ENCODE measurements around the gene RPN1. TPM values are rescaled to one million over a fixed set of nuclear protein-coding genes. Genes with fewer than 3 reads are reported as not detected.
"Not testable (repeated sequence)": the region's sequence is repeated elsewhere in the genome, so short reads cannot be mapped to it uniquely, and the experiment has no call there.

Gene RPN1
- polyA plus RNA-seq (2013, experiment 1 of 2; ENCODE audit: insufficient read length), result 201 TPM
- polyA plus RNA-seq (2013, experiment 2 of 2; ENCODE audit: insufficient read length), result 197 TPM

DNA sequence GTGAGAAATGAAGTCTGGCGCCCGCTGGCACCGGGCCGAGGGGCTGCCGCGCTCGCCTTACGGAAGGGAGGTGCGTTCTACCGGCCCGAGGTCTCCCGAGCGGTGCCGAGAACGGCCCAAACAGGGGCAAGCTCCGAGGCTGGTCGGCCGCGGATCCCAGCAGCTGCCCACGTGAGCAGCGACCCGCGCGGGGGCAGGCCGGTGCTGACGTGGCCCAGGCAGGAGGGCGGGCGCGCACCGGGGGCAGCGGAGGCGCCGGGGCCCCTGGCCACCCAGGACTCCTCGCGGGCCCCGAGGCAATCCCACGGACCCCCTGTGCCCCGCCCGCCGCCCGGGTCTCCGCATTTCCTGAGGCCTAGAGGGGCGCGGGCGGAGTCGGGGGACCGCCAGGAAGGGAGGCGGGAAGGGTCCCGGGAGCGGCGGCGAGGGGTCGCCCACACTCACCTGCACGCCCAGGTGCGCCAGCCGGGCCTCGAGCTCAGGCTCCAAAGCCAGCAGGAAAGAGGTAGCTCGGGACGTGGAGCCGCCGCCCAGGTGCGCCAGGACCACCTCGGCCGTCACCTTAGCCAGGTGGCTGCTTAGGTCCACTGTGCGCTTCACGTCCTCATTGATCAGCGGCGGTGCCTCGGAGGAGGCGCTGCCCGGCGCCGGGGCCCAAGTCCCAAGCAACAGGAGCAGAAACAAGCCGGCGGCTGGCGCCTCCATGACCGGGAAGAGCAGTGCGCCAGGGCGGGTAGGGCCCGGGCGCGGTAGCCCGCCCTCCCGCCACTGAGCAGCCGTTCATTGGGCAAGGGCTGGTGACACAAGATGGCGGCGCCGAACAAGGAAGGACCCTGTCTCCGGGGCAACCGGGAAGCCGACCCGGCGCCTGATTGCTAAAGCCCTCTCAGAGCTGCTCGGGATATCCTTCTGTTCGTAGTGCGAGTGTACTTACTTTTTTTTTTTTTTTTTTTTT lies at the start of gene RPN1:
Gene RPN1 (minus strand): TSS at position 723 of the 955 bp plus-strand sequence. CDS start 18 bp downstream, at position 705.
- peak; percentile 95 for DNase-seq

DNA sequence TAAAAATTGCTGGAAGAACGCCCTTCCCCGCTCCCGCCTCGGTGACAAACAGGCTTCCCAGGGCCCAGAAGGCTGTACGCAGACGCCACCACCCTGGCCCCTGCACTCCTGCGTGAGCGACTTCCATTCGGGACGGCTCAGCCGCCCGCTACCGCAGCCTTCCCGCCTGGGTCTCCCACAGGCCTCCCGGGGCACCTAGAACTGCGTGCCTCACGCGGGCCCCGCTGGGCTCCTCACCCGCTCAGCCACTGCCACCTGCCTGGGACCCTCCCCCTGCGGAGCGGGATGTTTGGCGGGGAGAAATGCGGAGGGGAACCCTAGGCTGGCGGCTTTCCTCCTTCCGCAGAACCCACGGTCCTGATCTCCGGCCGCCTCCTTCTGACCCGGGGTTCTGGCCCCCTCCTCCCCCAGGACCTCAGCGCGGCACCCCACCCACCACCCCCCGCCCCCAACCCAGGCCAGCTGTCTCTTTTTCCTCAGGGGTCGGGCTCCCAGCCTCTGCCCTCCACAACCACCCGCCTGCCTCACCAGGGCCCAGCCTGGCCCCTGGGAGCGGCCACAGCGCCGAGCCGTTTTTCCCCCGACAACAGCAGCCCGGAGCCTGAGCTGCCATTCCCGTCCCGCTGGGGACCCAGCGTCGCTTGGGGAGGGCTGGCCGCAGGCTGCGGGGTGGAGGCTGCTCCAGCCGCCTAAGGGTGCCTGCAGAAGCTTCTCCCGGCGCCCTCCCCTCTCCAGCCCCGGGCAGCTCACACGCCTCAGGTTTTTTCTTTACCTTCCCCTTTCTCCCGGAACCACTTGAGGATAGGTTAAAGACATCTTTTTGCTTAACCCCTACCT lies 47.8 kb upstream of the RPN1 start:
- peak; percentile 14 for DNase-seq

DNA sequence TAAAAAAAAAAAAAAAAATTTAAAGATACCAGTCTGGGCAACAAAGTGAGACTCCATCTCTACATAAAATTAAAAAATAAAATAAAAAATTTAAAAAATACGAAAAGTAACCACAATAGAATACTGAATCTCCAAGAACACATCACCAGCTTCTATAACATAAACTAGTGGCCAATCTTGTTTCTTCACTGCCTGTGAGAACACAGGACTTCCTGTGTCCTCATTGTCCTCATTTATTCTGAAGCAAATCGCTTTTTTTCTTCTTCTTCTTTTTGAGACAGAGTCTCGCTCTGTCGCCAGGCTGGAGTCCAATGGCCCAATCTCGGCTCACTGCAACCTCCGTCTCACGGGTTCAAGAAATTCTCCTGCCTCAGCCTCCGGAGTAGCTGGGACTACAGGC lies 46.7 kb upstream of the RPN1 start:
- no peak for DNase-seq

DNA sequence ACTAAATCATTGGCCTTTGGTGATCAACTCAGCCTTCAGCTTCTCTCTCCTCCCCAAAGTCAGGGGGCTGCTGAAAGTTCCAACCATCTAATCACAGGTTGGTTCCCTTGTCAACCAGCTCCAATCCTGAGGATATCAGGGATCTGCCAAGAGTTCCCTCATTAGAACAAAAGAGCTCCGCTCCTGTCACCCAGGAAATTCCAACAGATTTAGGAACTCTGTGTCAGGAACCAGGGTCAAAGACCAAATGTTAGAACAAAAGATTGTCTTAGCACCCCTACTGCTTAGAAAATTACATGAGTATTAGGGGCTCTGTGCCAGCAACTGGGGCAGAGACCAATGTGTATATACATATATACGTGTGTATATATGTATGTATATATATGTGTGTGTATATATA lies 43.1 kb upstream of the RPN1 start:
- no peak for DNase-seq

DNA sequence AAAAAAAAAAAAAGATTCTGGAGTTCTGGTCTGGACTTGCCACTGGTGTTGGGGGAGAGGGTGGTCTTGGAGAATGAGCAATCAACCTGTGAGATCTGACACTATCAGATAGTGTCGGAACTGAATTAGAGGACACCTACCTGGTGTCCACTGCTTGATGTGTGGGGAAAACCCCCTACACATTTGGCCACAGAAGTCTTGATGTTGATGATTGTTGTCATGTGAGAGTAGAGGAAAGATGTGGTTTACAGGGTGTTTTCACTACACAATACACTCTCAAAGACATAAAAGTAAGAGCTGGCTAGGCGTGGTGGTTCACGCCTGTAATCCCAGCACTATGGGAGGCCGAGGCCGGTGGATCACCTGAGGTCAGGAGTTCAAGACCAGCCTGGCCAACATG lies 38.4 kb upstream of the RPN1 start:
- no peak for DNase-seq

DNA sequence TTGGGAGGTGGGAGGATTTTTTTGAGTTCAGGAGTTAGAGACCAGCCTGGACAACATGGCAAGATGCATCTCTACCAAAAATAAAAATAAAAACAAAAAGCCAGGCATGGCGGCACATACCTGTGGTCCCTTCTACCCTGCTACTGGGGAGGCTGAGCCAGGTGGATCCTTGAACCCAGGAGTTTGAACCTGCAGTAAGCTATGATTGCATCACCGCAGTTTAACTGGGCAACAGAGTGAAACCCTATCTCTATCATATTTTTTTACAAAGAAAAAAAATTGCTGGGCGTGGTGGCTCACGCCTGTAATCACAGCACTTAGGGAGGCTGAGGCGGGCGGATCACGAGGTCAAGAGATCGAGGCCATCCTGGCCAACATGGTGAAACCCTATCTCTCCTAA lies 35.8 kb upstream of the RPN1 start:
- DNase-seq, result no peak

DNA sequence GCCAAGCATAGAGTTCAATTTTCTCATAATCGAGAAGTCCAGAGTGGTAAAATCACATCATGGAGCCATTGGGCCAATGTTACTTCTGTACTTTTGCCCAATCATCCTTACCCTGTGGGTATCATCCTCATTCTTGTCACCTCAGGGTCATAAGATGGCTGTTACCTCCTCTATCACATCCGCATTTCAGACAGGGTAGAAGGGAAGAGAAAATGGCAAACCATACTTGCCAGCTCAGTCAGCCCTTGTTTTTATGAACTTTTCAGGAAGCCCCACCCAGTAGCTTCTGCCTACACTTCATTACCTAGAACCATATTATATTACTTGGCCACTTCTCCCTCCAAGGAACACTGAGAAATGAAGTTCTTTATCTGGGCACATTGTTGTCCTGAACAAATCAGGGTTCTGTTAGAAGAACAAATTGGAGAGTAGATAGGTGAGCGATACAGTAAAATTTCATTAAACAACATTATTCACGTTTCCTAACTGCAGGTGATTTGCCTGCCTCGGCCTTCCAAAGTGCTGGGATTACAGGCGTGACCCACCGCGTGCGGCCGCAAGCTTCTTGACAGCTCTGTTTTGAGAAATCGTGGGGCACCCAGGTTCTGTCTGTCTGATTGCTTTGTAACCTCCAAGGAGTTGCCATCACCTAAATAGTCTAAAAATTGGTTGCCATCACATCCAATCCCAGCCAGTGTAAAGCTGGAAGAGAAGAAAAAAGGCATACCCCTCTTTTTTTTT lies 34.5 kb upstream of the RPN1 start:
- no peak for DNase-seq

DNA sequence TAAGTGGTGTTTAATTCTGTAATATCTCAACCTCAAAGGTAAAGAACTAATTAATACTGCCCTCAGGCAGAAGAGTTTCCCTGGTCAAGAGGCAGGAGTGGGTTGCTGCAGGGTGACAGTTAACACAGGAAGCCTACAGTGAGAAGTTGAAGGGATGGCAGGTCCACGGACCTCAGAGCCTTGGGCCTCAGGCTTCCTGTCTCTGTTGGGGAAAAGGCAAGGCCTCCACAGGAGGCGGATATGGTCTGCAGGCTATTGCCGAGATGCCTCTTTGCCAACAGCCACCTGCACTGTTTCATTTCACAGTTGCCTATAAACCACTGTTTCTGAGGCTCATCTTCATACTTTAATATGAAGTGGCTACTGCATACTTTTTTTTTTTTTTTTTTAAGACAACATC lies 33.3 kb upstream of the RPN1 start:
- DNase-seq, result no peak

DNA sequence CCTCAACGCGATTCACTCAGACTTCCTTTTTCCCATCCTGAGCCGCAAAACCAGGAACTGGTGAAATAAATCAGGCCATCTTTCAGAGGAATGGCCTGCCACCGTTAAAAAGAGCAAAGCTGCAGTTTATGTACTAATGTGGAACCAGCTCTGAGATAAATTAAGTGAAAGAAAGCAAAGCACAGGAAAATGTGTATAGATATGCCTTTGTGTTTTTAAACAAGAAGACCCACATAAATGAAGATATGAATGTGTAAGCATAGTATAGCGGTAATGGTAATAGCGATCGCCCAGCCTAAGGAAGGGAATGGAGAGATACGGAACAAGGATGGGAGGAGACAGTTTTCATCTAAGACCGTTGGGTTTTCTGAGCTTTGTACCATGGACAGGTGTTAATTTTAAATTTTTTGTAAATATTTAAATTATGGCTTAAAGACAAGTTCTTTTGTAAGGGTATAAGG lies 30.8 kb upstream of the RPN1 start:
- DNase-seq, result no peak

DNA sequence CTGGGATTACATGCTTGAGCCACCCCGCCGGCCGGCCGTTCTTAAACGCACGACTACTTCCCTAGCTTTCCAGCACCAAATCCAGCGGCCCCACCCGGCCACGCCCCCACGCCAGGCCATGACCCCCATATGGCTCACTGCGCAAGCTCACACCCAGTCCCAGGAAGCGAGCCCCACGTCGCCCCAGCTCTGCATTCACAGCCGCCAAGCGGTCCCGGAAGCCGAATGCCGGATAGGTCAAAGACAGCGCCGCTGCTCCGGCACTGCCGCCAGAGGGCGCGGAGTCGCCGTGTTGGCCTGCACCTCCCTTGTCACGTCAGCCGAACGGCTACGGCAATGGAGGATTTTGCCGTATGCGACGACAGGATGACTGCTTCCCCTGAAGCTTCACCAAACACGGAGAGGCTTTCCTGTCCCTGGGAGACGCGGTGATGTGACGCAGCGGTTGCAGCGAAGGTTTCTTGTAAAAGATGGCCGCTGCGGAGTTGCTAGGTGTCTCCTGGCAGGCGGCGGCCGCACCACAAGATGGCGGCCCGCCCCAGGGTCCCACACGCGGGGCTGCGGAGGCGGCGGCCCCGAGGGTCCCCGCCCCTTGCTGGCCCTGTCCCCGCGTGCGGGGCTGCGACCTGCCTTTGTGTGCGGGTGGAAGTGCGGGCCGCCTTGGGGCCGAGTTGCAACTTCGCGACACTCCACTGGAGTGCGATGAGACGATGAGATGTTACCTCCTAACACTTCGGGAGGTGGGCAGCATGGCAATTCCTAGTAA lies 30.2 kb upstream of the RPN1 start:
- DNase-seq, result peak; percentile 98

DNA sequence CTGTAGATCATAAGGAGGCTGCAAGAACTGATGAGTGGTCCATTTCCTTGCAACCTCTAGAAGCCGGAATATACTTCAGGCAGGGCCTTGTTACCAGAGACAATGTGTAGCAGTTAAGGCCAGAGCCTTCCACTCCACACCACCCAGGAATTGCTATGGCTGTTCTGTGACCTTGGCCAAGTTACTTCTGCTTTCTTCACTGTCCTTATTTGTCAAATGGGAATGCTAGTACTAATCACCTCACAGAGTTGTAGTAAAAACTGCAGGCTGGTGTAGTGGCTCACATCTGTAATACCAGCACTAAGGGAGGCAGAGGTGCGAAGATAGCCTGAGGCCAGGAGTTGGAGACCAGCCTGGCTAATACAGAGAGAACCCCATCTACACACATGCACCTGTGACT lies 28.7 kb upstream of the RPN1 start:
- no peak for DNase-seq

DNA sequence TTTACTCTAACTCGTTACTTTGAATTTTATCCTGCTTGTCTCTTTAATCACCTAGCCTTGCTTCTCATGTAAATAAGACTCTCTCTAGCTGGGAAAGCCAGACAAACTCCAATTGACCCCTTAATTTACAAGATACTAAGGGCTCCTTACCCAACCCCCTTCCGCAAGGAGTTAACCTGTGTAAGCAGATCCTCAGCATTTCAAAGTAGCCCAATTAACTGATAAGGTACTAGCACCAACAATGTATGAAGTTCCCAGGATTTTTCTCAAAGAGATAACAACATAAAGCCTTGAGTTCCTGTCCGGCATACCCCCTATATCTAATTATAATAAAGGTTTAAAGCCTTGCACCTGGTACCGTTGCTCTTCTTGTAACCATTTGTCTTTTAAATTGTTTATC lies 25.2 kb upstream of the RPN1 start:
- DNase-seq, result not testable (repeated sequence)

DNA sequence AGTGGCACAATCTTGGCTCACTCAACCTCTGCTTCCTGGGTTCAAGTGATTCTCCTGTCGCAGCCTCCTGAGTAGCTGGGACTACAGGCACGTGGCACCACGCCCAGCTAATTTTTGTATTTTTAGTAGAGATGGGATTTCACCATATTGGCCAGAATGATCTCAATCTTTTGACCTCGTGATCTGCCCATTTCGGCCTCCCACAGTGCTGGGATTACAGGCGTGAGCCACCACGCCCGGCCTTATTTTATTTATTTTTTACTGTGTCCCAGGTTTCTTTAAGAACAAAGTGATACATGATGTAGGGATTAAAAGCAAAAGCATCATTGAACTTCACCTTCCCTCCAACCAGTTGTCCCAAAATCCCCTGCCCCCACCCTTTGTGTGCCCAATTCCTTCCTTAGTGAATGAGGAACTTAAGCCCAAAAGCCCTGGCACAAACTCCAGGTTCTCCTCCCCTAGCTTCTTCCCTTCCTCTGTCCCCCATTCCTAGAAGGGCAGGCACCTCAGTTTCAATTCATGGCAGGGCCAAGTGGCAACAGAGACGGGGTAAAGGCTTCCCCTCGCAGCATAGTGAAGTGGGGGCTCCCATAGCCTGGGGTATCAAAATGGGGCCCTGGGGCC lies 23.7 kb upstream of the RPN1 start:
- no peak for DNase-seq

DNA sequence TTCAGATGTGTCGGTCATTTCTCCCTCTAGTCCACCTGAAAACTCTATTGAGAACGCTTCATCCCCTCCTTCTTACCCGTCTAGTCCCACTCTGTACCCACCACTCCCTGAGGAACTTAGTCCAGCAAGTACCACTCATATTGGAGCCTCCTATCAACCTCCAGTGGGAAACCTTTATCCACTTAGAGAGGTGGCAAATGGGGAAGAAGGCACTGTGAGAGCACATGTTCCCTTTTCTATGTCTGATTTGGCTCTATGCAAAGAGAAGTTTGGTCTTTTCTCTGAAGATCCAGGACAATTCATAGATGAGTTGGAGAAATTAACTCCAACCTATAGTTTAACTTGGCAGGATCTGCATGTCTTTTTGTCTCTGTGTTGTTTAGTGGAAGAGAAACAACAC lies 17.0 kb upstream of the RPN1 start:
- no peak for DNase-seq

DNA sequence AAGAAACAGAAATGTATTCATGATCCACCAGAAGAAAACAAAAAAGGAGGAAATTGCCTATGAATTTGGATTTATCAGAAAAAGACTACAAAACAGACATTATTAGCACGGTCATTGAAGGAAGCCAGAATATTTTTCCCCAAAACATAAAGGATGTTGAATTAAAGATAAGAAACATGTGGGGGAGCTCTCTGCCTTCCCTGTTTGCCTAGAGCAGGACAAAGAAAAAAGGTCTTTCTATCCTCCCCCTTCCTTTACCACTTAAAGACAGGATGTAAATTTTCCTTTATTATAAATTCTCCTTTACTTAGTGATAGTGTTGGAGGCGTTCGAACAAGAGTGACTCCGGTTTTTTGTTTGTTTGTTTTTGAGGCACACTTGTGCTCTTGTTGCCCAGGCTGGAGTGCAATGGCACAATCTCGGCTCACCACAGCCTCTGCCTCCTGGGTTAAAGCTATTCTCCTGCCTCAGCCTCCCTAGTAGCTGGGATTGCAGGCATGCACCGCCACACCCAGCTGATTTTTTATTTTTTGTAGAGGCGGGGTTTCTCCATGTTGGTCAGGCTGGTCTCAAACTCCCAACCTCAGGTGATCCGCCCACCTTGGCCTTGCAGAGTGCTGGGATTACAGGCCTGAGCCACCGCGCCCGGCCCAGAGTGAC lies 14.9 kb upstream of the RPN1 start:
- DNase-seq, result no peak

DNA sequence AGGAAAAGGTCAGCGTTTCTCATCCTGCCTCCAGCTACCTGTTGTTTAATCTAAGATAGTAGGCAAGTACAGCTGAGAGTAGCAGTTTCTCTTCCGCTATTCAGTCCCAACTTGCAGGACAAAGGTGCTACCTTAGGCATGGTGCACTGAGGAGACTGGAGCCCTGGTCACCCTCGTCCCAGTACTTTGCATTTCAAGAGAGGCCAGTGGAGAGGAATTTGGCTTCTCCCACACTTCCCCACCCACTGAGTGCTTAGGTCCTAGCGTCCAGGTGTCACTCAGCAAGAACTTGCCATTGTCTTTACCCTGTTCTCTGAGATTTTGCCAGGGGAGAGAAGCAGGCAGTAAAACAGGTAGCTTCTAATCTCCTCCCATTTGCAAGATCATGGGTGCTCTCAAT lies 12.5 kb upstream of the RPN1 start:
- DNase-seq, result no peak

DNA sequence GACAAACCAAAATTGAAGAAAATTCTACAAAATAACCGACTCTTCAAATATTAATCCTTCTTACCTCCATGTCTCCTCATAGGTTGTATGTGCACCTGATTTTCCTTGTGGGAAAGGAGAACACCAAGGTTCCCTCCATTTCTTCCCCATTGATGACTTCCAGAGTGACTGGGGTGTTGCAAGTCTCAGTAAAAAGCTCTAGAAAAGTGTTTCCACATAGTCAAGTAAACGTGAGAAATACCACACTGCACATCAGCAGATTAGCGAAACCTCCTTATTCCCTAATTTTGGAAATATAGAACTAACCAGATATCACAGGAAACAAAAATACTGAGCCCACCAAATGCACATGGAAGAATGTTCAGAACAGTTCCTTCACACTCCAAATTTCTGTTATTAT lies 4.9 kb upstream of the RPN1 start:
- no peak for DNase-seq

DNA sequence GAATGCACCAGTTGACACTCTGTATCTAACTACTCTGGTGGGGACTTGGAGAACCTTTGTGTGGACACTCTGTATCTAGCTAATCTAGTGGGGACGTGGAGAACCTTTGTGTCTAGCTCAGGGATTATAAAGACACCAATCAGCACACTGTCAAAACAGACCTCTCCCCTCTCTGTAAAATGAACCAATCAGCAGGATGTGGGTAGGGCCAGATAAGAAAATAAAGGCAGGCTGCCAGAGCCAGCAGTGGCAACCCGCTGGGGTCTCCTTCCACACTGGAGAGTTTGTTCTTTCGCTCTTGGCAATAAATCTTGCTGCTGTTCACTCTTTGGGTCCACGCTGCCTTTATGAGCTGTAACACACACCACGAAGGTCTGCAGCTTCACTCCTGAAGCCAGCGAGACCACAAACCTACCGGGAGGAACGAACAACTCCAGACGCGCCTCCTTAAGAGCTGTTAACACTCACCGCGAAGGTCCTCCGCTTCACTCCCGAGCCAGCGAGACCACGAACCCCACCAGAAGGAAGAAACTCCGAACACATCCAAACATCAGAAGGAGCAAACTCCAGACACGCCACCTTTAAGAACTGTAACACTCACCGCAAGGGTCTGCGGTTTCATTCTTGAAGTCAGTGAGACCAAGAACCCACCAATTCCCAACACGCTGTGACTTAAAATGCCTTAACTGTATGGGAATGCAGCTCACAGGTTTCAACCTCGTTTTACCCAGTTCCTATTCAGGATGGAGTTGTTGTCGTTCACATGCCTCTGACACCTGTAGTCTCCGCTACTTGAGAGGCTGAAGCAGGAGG lies 3.6 kb upstream of the RPN1 start:
- not testable (repeated sequence) for DNase-seq

DNA sequence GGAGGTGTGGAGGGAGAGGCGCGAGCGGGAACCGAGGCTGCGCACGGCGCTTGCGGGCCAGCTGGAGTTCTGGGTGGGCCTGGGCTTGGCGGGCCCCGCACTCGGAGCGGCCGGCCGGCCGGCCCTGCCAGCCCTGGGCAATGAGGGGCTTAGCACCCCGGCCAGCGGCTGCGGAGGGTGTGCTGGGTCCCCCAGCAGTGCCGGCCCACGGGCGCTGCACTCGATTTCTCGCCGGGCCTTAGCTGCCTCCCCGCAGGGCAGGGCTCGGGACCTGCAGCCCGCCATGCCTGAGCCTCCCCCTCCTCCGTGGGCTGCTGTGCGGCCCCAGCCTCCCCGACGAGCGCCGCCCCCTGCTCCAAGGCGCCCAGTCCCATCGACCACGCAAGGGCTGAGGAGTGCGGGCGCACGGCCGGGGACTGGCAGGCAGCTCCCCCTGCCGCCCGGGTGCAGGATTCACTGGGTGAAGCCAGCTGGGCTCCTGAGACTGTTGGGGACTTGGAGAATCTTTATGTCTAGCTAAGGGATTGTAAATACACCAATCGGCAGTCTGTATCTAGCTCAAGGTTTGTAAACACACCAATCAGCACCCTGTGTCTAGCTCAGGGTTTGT lies 2.9 kb upstream of the RPN1 start:
- DNase-seq, result not testable (repeated sequence)
